K562 (cell line): Measurements from ENCODE around the gene GATA2. TPM values are rescaled to one million over a fixed set of nuclear protein-coding genes. Genes with fewer than 3 reads are reported as not detected.

Experiments used
- ATAC-seq: fragments of 200-7000 bp; cut with Tn5 transposase; 3 replicates; pipeline ENCODE4 v1.9.1; 2020; ENCODE audit warnings: moderate library complexity
- BruUV-seq: library from RNA; stranded (reverse); fragments of 400-500 nt; replicated peaks from 2 replicates; lab custom pipeline; 2021; lab: Mats Ljungman, UMichigan
- CTCF ChIA-PET: fragments of 300-600 bp; formaldehyde crosslinking; extraction: SDS; loops from one replicate; lab custom pipeline; 2021; ENCODE audit warnings: low intra/inter-chr PET ratio; lab: Yijun Ruan, JAX
- POLR2A ChIA-PET: fragments of 300-600, 350-650 bp; sonication (Branson Sonifier 250); formaldehyde crosslinking; extraction: SDS; loops from one replicate; lab custom pipeline; 2021; ENCODE audit warnings: antibody characterized with exemption, inconsistent platforms; lab: Yijun Ruan, JAX
- DNase-seq, 4 experiments: peaks; one replicate each; pipeline versions ENCODE4 v3.0.0 to v3.0.0-alpha.2; 2011 to 2018; ENCODE audit warnings: low spot score in 3 of 4, mixed read lengths in 3 of 4; ENCODE audit errors: extremely low read depth in 1 of 4
- FAIRE-seq: peaks from 2 replicates; lab custom pipeline; 2011; peaks lifted over from hg19 to GRCh38; lab: Jason Lieb, UNC
- H2AFZ ChIP-seq: 2 replicates; pipeline ENCODE4 v1.6.0; 2011; ENCODE audit warnings: low read depth, low read length, control low read depth, inconsistent platforms
- H3K27ac ChIP-seq: fragments of 200-600 bp; 3 replicates; pipeline ENCODE4 v1.8.0; 2011; ENCODE audit warnings: low read depth, mild to moderate bottlenecking, control low read depth, inconsistent platforms, low read length, moderate library complexity, mixed read lengths; ENCODE audit errors: extremely low read depth
- H3K27me3 ChIP-seq, 2 experiments: fragments of 300-600 bp in 1 of 2; 2 replicates in 1 of 2; 3 replicates in 1 of 2; pipeline versions ENCODE4 v1.6.0 to v1.8.0; 2011; ENCODE audit warnings: inconsistent platforms in 2 of 2, low read length in 2 of 2, mild to moderate bottlenecking in 1 of 2, mixed read lengths in 1 of 2, moderate library complexity in 1 of 2; ENCODE audit not compliant: control insufficient read depth in 2 of 2, insufficient read depth in 2 of 2
- H3K36me3 ChIP-seq: fragments of 300-600 bp; 3 replicates; pipeline ENCODE4 v1.8.0; 2011; ENCODE audit warnings: mild to moderate bottlenecking, low read length, inconsistent platforms; ENCODE audit not compliant: control insufficient read depth, insufficient read depth
- H3K4me1 ChIP-seq, 2 experiments: fragments of 200-600 bp in 1 of 2; replicated peaks in 1 of 2; 2 replicates in 1 of 2; 3 replicates in 1 of 2; pipeline versions ENCODE4 v1.5.1 to v1.8.0; 2011; ENCODE audit warnings: inconsistent platforms in 2 of 2, low read length in 2 of 2, mild to moderate bottlenecking in 1 of 2, mixed read lengths in 1 of 2, moderate library complexity in 1 of 2; ENCODE audit not compliant: control insufficient read depth in 2 of 2, insufficient read depth in 2 of 2
- H3K4me2 ChIP-seq: 2 replicates; pipeline ENCODE4 v1.6.1; 2011; ENCODE audit warnings: low read length, control low read depth, inconsistent platforms, mixed read lengths; ENCODE audit not compliant: insufficient read depth
- H3K4me3 ChIP-seq: fragments of 200-600 bp; sonication (generic), shearing (Covaris generic); 2 replicates; pipeline ENCODE4 v1.5.1; 2016; ENCODE audit warnings: control low read depth, inconsistent platforms
- H3K79me2 ChIP-seq: fragments of 200-600 bp; 3 replicates; pipeline ENCODE4 v1.8.0; 2011; ENCODE audit warnings: low read length, inconsistent platforms; ENCODE audit not compliant: control insufficient read depth, insufficient read depth
- H3K9ac ChIP-seq, 2 experiments: 2 replicates each; pipeline versions ENCODE4 v1.6.0 to v1.6.1; 2011; ENCODE audit warnings: low read depth in 2 of 2, low read length in 2 of 2, control low read depth in 1 of 2, inconsistent platforms in 1 of 2, mild to moderate bottlenecking in 1 of 2, mixed read lengths in 1 of 2; ENCODE audit not compliant: insufficient read depth in 1 of 2
- H3K9me1 ChIP-seq: one replicate; pipeline ENCODE4 v1.6.0; 2011; ENCODE audit warnings: inconsistent platforms, mild to moderate bottlenecking, low read length, moderate library complexity; ENCODE audit not compliant: control insufficient read depth, insufficient read depth
- H3K9me3 ChIP-seq: replicated peaks from 2 replicates; pipeline ENCODE4 v1.5.1; 2011; ENCODE audit warnings: low read depth, low read length, inconsistent platforms; ENCODE audit not compliant: control insufficient read depth, insufficient read depth
- H4K20me1 ChIP-seq: replicated peaks from 2 replicates; pipeline ENCODE4 v1.6.1; 2011; ENCODE audit warnings: low read length, inconsistent platforms, mixed read lengths; ENCODE audit not compliant: control insufficient read depth, insufficient read depth
- ESRRA ChIP-seq: fragments of 450-650 bp; IDR thresholded peaks from 2 replicates; pipeline ENCODE4 v1.6.1; 2014; ENCODE audit warnings: low read depth, mild to moderate bottlenecking, moderate library complexity, borderline replicate concordance
- EZH2 ChIP-seq: IDR thresholded peaks from 2 replicates; pipeline ENCODE4 v1.6.1; 2012; ENCODE audit warnings: low read depth, mild to moderate bottlenecking, inconsistent platforms, low read length, borderline replicate concordance
- FOSL1 ChIP-seq: fragments of 200-800 bp; sonication (Bioruptor generic); conservative IDR thresholded peaks from 2 replicates; pipeline ENCODE4 v1.6.1; 2016; ENCODE audit warnings: missing genetic modification characterization, missing compliant biosample characterization
- JUND ChIP-seq, 2 experiments: IDR thresholded peaks; 2 replicates in 1 of 2; 3 replicates in 1 of 2; pipeline ENCODE4 v1.6.1; 2011; ENCODE audit warnings: borderline replicate concordance in 2 of 2, low read depth in 2 of 2, low read length in 2 of 2, improper control_type of control experiment in 1 of 2, missing biosample characterization in 1 of 2, missing genetic modification characterization in 1 of 2, missing genetic modification reagents in 1 of 2
- NFE2 ChIP-seq: IDR thresholded peaks from 2 replicates; pipeline ENCODE4 v1.6.1; 2014; ENCODE audit warnings: antibody characterized with exemption, low read depth
- NFIX ChIP-seq: fragments of 250-450 bp; sonication (Bioruptor Pico); IDR thresholded peaks from 2 replicates; pipeline ENCODE4 v1.4.0; 2020; ENCODE audit warnings: low read depth, mild to moderate bottlenecking, moderate library complexity
- POLR2AphosphoS5 ChIP-seq: IDR thresholded peaks from 2 replicates; pipeline ENCODE4 v1.6.1; 2011; ENCODE audit warnings: mild to moderate bottlenecking, low read depth, low read length, moderate library complexity; ENCODE audit not compliant: control insufficient read depth, insufficient read depth
- SETDB1 ChIP-seq: IDR thresholded peaks from one replicate; pipeline ENCODE4 v1.6.1; 2012; ENCODE audit warnings: low read length, control low read depth, inconsistent platforms
- SIN3A ChIP-seq, 2 experiments: fragments of 150-350 bp in 1 of 2; IDR thresholded peaks; 2 replicates each; pipeline ENCODE4 v1.6.1; 2011 to 2016; ENCODE audit warnings: borderline replicate concordance in 2 of 2, low read depth in 2 of 2, low read length in 2 of 2, mild to moderate bottlenecking in 2 of 2, moderate library complexity in 2 of 2; ENCODE audit not compliant: control insufficient read depth in 1 of 2
- ZMIZ1 ChIP-seq, 2 experiments: fragments of 150-350 bp in 1 of 2; IDR thresholded peaks; 2 replicates each; pipeline ENCODE4 v1.6.1; 2012 to 2016; ENCODE audit warnings: low read depth in 2 of 2, low read length in 2 of 2, mild to moderate bottlenecking in 1 of 2, moderate library complexity in 1 of 2
- ZNF146 ChIP-seq: IDR thresholded peaks from one replicate; pipeline ENCODE4 v1.6.1; 2018; ENCODE audit warnings: missing compliant biosample characterization; ENCODE audit not compliant: unreplicated experiment
- ZNF780A ChIP-seq: fragments of 250-450 bp; sonication (Bioruptor Pico); IDR thresholded peaks from 2 replicates; pipeline ENCODE4 v1.5.0; 2021; ENCODE audit warnings: mild to moderate bottlenecking
- WGBS: fragments of 100-300 bp; shearing (Covaris generic); methylation state at CpG from one replicate; pipeline ENCODE4 v1.1.6; 2016; ENCODE audit warnings: low coverage, mixed read lengths; ENCODE audit not compliant: insufficient coverage; ENCODE audit errors: missing lambda C conversion rate; 5-methylcytosine and 5-hydroxymethylcytosine counted together
- in situ Hi-C: fragments of 300-500 bp; cut with MboI; formaldehyde crosslinking; loops from 4 replicates; pipeline ENCODE4 v1.15.0; 2018; ENCODE audit warnings: inconsistent platforms, mixed read lengths
- intact Hi-C: fragments of 100-400 bp; cut with micrococcal nuclease; formaldehyde crosslinking; loops from 2 replicates; pipeline ENCODE4 v1.14.2; 2022
- polyA plus RNA-seq, 8 experiments: library from polyadenylated mRNA; depleted of rRNA in 4 of 8; stranded (reverse) in 5 of 8; unstranded in 3 of 8; fragments of >200 nt; fragmentation: Nextera tagmentation in 2 of 8; fragmentation: Illumina TruSeq in 1 of 8; extraction: Ambion mirVana in 2 of 8; extraction: Trizol in 1 of 8; gene quantifications; 2 replicates each; pipeline versions ENCODE4 v1.2.1 to v1.2.3, GENCODE V29; 2011 to 2014; ENCODE audit warnings: inconsistent platforms in 1 of 8, missing spikeins in 1 of 8
- total RNA-seq, 7 experiments: library from RNA; depleted of rRNA in 6 of 7; stranded (reverse); fragments of >200 nt in 6 of 7; fragmentation: Illumina TruSeq in 2 of 7; extraction: Trizol in 2 of 7; gene quantifications; 2 replicates each; pipeline versions ENCODE4 v1.2.1 to v1.2.3, GENCODE V29; 2011 to 2021; ENCODE audit warnings: low replicate concordance in 1 of 7
- TF ChIP-seq, protein P1 (sequence below): sonication (generic); formaldehyde crosslinking; IDR thresholded peaks from 2 replicates; pipeline ENCODE4 v1.8.0; 2022; ENCODE audit warnings: mild to moderate bottlenecking, missing genetic modification reagents, borderline replicate concordance

Gene GATA2
- total and polyA plus RNA-seq, 9 of the 15 experiments (the other 6 are each of a cell fraction or from before 2014, with no cell fraction given), result 8.5 to 218 (median 50.8) TPM

DNA sequence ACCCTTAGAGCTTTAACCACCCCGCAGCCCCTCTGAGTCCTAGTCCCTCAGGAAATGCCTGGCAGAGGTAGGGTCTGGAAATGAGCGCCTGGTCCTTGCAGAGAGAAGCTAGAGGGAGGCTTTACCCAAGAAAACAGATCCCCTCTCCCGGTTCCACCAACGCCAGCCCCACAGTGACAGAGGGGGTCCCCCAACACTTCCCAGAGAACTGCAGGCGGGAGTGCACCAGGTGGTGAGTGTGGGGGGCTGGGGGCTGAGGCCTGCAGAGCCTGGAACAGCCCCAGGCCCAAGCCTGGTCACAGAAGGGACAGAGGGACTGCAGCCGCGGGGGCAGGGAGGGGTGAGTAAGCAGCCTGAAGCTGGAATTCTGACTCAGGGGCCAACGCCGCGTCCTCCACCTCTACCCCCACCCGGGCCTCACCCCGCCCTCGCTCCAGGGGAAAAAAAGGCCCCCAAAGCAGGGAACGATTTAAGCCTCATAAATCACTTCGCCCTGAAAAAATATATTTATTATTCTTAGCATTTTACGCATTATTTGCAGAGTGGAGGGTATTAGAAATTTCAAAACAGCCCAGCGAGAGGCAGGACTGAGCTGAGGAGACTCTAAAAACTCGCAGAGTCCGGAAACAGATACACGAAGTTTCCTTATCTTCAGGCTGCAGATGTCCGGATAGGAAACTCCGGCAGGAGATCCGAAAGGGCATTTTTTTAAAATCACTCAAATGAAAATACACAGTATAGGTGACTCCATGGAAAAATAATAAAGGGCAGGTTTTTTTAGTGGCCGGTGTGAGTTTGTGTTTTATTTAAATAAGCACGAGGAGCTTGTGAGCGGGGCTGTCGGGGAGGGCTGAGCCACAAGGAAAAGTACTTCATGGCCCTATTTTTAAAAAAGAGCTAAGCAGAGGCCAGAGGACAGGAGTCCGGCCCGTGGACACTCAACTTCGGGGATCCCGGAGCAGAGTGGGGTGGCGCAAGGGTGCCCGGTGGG is 10.0 kb downstream of the GATA2 start:
- no TSS peak for BruUV-seq
- POLR2A ChIA-PET, result interaction anchor here (0.6 to 2.8 kb wide), 15 partner anchors 9 to 175 kb away, joined by 3 to 17 read pairs (median 4); partner anchors contain the start of gene GATA2
- peaks cover 79% of the 10 kb centered on the region for H3K79me2 ChIP-seq
- H3K9me3 ChIP-seq, result no peaks in the 10 kb centered on the region
- in situ Hi-C loops, result no loop called here
- no peak overlapping the region for H2AFZ ChIP-seq
- peak overlapping the region; percentile 98 for H3K27ac ChIP-seq
- H3K9me1 ChIP-seq, result no peaks in the 10 kb centered on the region
- peaks cover 34% of the 10 kb centered on the region for H4K20me1 ChIP-seq
- peak overlapping the region; percentile 94 to 98 for H3K9ac ChIP-seq
- peaks cover 17 to 59% of the 10 kb centered on the region in 2 experiments; a peak in 3 of 5 replicates for H3K4me1 ChIP-seq
- DNase-seq, result peak; percentile 53 to 84 (median 64)
- intact Hi-C loops, result no loop called here
- peak overlapping the region; percentile 92 for H3K4me2 ChIP-seq
- CTCF ChIA-PET, result no interaction called here
- peak; percentile 88 for FAIRE-seq
- H3K36me3 ChIP-seq, result peaks cover 90% of the 10 kb centered on the region
- whole genome bisulfite sequencing, result 2% methylated on average over 24 of the region's 33 CpGs
- peak; percentile 51 for ATAC-seq
- no peaks in the 10 kb centered on the region for H3K27me3 ChIP-seq
- H3K4me3 ChIP-seq, result peak overlapping the region; percentile 98
- TF ChIP-seq ESRRA, result no peak
- TF ChIP-seq SETDB1, result no peak
- TF ChIP-seq NFIX (CRISPR knock-in tag), result no peak
- TF ChIP-seq, protein P1, sequence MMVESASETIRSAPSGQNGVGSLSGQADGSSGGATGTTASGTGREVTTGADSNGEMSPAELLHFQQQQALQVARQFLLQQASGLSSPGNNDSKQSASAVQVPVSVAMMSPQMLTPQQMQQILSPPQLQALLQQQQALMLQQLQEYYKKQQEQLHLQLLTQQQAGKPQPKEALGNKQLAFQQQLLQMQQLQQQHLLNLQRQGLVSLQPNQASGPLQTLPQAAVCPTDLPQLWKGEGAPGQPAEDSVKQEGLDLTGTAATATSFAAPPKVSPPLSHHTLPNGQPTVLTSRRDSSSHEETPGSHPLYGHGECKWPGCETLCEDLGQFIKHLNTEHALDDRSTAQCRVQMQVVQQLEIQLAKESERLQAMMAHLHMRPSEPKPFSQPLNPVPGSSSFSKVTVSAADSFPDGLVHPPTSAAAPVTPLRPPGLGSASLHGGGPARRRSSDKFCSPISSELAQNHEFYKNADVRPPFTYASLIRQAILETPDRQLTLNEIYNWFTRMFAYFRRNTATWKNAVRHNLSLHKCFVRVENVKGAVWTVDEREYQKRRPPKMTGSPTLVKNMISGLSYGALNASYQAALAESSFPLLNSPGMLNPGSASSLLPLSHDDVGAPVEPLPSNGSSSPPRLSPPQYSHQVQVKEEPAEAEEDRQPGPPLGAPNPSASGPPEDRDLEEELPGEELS, result no peak
- peak; percentile 88 for TF ChIP-seq FOSL1
- TF ChIP-seq ZMIZ1 (IDR thresholded peaks at IDR 0.05; ENCODE audit: low read depth in 2 of 2, low read length in 2 of 2), result peak in 1 of 2 experiments; percentile 76; a peak in 1 of 4 replicates
- no peak for TF ChIP-seq ZNF780A (CRISPR knock-in tag)
- TF ChIP-seq EZH2, result no peak
- no peak for TF ChIP-seq ZNF146 (CRISPR knock-in tag)
- 0 out of 4 replicates have a peak, but pooled peaks of 1 of the 2 experiments have one; percentile 62 for TF ChIP-seq SIN3A (IDR thresholded peaks at IDR 0.05; ENCODE audit: borderline replicate concordance in 2 of 2, control insufficient read depth in 1 of 2, low read depth in 2 of 2, low read length in 2 of 2)
- TF ChIP-seq POLR2AphosphoS5, result peak; percentile 66
- TF ChIP-seq JUND (IDR thresholded peaks at IDR 0.05; ENCODE audit: borderline replicate concordance, low read depth, low read length), result peak; percentile 69
- 0 out of 3 replicates have a peak, but pooled peaks have one; percentile 20 for TF ChIP-seq JUND (tag; IDR thresholded peaks at IDR 0.05; ENCODE audit: borderline replicate concordance, low read depth, low read length)
- peak; percentile 30; the same call in 1 of the 2 replicates for TF ChIP-seq NFE2
